ENCODE measurements around the gene BUB3. TPM values are rescaled to one million over a fixed set of nuclear protein-coding genes. Genes with fewer than 3 reads are reported as not detected.

Gene BUB3
- total and polyA plus RNA-seq, 2 of the 8 experiments (the other 6 are each of a cell fraction or from before 2014, with no cell fraction given), result 183 to 207 TPM

DNA sequence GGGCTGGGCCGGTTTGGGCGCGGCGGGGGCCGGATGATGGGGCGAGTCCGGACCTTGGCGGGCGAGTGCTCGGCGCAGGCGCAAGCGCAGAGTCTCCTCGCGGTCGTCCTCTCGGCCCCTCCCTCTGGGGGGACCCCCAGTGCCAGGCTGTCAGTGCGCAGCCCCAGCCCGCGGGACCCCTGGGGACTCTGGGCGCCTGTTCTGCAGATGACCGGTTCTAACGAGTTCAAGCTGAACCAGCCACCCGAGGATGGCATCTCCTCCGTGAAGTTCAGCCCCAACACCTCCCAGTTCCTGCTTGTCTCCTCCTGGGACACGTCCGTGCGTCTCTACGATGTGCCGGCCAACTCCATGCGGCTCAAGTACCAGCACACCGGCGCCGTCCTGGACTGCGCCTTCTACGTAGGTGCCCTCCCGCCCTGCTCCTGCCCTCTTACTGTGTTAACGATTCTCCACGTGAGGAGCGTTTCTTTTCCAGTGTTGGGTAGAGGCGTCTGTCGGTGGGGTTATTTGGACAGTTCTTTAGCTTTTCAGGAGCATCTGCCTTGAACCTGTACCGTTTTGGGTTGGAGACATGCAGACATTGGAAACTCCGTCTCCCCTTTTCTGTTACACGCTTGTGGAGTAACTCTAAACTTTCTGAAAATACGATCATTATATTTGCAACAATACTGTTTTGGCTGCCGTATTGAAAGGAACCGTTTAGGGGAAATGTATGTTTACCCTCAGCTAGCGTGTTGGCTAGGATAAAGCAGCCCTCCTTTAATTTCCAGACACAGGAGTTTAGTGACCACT is 706 bp downstream of the BUB3 start (continued):
- TF ChIP-seq CHD7 (IDR thresholded peaks at IDR 0.05; ENCODE audit: insufficient replicate concordance, low read length) (no peak), GTF2F1 (IDR thresholded peaks at IDR 0.05; ENCODE audit: borderline replicate concordance, low read depth, low read length) (no peak), EZH2 (IDR thresholded peaks at IDR 0.05; ENCODE audit: low read depth, low read length, severe bottlenecking) (no peak), KDM1A (IDR thresholded peaks at IDR 0.05; ENCODE audit: borderline replicate concordance, low read length) (no peak), JUN (IDR thresholded peaks at IDR 0.05; ENCODE audit: low read depth, low read length) (no peak), POLR2AphosphoS5 (IDR thresholded peaks at IDR 0.05; ENCODE audit: low read depth, low read length) (no peak; the same call in 1 of the 2 replicates), EP300 (IDR thresholded peaks at IDR 0.05; ENCODE audit: borderline replicate concordance in 1 of 2, low read depth in 2 of 2, low read length in 2 of 2) (no peak), CHD1 (IDR thresholded peaks at IDR 0.05; ENCODE audit: low read depth, low read length) (no peak), POLR2A (IDR thresholded peaks at IDR 0.05; ENCODE audit: control extremely low read depth in 1 of 2, low read depth in 2 of 2, low read length in 2 of 2) (no peak; a peak in 1 of 3 replicates), SIX5 (IDR thresholded peaks at IDR 0.05; ENCODE audit: low read depth, low read length) (no peak)

Data from H1 (cell line).